ENCODE data around the gene IQCK.

- TF ChIP-seq EP300 (IDR thresholded peaks at IDR 0.05): no peak
- TF ChIP-seq CTCF (IDR thresholded peaks at IDR 0.05): no peak
- no peak for TF ChIP-seq POLR2A (IDR thresholded peaks at IDR 0.05)
Measured at GRCh38 chr16:19708296-19709205, 9.5 kb upstream of the IQCK start.
